ENCODE data around the gene NKX6-2. TPM values are rescaled to one million over a fixed set of nuclear protein-coding genes. Genes with fewer than 3 reads are reported as not detected.

The NKX6-2 gene
- total and polyA plus RNA-seq, 2 experiments from 2014 or later, result 0.24 to 9.3 TPM

DNA sequence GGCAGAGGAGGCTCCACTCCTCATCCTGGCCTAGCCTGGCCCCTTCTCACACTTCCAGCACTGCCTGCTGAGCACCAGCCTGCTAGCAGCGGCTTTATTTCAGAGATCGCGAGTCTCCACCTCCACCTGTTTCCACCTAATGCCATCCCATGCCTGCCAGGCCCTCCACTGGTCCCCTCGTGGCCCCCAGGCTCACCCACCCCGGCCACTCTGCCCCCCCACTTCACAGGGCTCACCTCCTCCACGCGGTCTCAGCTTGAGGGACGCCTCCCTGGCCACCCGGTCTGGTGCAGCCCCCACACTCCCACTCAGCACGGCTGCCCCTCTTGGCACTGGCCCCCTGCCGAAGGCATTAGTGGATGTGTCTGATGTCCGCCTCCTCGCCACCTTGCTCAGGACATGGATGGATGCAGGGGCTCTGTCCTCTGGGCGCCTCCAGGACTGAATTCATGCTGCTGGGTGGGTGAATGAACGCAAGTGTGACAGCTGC is 3.8 kb upstream of the NKX6-2 start (continued):
- TF ChIP-seq, protein P1, sequence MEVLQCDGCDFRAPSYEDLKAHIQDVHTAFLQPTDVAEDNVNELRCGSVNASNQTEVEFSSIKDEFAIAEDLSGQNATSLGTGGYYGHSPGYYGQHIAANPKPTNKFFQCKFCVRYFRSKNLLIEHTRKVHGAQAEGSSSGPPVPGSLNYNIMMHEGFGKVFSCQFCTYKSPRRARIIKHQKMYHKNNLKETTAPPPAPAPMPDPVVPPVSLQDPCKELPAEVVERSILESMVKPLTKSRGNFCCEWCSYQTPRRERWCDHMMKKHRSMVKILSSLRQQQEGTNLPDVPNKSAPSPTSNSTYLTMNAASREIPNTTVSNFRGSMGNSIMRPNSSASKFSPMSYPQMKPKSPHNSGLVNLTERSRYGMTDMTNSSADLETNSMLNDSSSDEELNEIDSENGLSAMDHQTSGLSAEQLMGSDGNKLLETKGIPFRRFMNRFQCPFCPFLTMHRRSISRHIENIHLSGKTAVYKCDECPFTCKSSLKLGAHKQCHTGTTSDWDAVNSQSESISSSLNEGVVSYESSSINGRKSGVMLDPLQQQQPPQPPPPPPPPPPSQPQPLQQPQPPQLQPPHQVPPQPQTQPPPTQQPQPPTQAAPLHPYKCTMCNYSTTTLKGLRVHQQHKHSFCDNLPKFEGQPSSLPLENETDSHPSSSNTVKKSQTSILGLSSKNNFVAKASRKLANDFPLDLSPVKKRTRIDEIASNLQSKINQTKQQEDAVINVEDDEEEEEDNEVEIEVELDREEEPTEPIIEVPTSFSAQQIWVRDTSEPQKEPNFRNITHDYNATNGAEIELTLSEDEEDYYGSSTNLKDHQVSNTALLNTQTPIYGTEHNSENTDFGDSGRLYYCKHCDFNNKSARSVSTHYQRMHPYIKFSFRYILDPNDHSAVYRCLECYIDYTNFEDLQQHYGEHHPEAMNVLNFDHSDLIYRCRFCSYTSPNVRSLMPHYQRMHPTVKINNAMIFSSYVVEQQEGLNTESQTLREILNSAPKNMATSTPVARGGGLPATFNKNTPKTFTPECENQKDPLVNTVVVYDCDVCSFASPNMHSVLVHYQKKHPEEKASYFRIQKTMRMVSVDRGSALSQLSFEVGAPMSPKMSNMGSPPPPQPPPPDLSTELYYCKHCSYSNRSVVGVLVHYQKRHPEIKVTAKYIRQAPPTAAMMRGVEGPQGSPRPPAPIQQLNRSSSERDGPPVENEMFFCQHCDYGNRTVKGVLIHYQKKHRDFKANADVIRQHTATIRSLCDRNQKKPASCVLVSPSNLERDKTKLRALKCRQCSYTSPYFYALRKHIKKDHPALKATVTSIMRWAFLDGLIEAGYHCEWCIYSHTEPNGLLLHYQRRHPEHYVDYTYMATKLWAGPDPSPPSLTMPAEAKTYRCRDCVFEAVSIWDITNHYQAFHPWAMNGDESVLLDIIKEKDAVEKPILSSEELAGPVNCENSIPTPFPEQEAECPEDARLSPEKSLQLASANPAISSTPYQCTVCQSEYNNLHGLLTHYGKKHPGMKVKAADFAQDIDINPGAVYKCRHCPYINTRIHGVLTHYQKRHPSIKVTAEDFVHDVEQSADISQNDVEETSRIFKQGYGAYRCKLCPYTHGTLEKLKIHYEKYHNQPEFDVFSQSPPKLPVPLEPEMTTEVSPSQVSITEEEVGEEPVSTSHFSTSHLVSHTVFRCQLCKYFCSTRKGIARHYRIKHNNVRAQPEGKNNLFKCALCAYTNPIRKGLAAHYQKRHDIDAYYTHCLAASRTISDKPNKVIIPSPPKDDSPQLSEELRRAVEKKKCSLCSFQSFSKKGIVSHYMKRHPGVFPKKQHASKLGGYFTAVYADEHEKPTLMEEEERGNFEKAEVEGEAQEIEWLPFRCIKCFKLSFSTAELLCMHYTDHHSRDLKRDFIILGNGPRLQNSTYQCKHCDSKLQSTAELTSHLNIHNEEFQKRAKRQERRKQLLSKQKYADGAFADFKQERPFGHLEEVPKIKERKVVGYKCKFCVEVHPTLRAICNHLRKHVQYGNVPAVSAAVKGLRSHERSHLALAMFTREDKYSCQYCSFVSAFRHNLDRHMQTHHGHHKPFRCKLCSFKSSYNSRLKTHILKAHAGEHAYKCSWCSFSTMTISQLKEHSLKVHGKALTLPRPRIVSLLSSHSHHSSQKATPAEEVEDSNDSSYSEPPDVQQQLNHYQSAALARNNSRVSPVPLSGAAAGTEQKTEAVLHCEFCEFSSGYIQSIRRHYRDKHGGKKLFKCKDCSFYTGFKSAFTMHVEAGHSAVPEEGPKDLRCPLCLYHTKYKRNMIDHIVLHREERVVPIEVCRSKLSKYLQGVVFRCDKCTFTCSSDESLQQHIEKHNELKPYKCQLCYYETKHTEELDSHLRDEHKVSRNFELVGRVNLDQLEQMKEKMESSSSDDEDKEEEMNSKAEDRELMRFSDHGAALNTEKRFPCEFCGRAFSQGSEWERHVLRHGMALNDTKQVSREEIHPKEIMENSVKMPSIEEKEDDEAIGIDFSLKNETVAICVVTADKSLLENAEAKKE (CRISPR knock-in tag; IDR thresholded peaks at IDR 0.05), result no peak
- no peak for TF ChIP-seq EZH2phosphoT487 (IDR thresholded peaks at IDR 0.05; ENCODE audit: unreplicated experiment)
- TF ChIP-seq EZH2 (IDR thresholded peaks at IDR 0.05; ENCODE audit: low read depth, unreplicated experiment), result no peak
- TF ChIP-seq ZNF331 (CRISPR knock-in tag; IDR thresholded peaks at IDR 0.05; ENCODE audit: low read depth), result no peak
- no peak for TF ChIP-seq POLR2AphosphoS5 (IDR thresholded peaks at IDR 0.05; ENCODE audit: low read depth)

DNA sequence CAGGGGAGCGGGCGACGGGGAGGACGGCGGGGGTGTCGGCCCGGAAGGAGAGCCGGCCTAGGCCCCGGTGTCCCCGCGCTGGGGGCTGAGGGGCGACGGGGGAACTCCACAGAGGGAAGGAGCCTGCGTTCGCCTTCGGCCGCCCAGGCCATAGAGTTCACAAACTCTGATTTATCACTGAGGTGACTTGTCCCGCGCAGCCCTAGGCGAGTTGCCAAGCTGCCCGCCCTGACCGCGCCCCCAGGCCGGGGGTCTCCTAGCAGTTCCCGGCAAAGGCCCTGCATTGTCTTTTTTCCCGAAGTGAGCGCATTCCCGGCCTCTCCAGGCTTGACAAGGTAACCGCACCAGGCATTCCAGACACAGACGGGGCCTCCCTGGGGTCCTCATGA is 2.9 kb upstream of the NKX6-2 start:
- Mint-ChIP-seq H3K9me3 (no peaks in the 10 kb centered on the region), H3K4me3 (peak overlapping the region; percentile 46), H3K4me1 (peaks cover 2% of the 10 kb centered on the region; the same call in 2 of the 3 replicates), H3K36me3 (ENCODE audit: low read depth) (no peaks in the 10 kb centered on the region), H3K27me3 (ENCODE audit: insufficient read depth, low read depth, poor library complexity) (peaks cover 58% of the 10 kb centered on the region), H3K27ac (no peak overlapping the region)
- no peaks in the 10 kb centered on the region for H3K36me3 ChIP-seq (ENCODE audit: insufficient read depth)
- peaks cover 4% of the 10 kb centered on the region for H3K4me1 ChIP-seq (ENCODE audit: insufficient read depth)
- 0 out of 2 replicates have a peak overlapping the region, but pooled peaks have one; percentile 59 for H2AFZ ChIP-seq
- peaks cover 64% of the 10 kb centered on the region for H3K27me3 ChIP-seq (ENCODE audit: insufficient read depth)
- H3K4me2 ChIP-seq, result peak overlapping the region; percentile 84
- no peaks in the 10 kb centered on the region for H3F3A ChIP-seq (replicated peaks; ENCODE audit: low read depth)
- ATAC-seq (peak; percentile 3), DNase-seq (ENCODE audit: low spot score) (peak; percentile 61)
- no peak overlapping the region for H3K27ac ChIP-seq (ENCODE audit: low read depth)
- no peaks in the 10 kb centered on the region for H3K9me2 ChIP-seq (ENCODE audit: insufficient read depth)
- TF ChIP-seq JUNB (IDR thresholded peaks at IDR 0.05; ENCODE audit: unreplicated experiment) (no peak), ZNF114 (CRISPR knock-in tag; IDR thresholded peaks at IDR 0.05) (no peak), STAT1 (IDR thresholded peaks at IDR 0.05; ENCODE audit: unreplicated experiment) (no peak), CREB1 (CRISPR knock-in tag; IDR thresholded peaks at IDR 0.05; ENCODE audit: low read depth) (no peak), EZH2phosphoT487 (IDR thresholded peaks at IDR 0.05; ENCODE audit: unreplicated experiment) (no peak), EZH2 (IDR thresholded peaks at IDR 0.05; ENCODE audit: low read depth, unreplicated experiment) (no peak), ZNF331 (CRISPR knock-in tag; IDR thresholded peaks at IDR 0.05; ENCODE audit: low read depth) (no peak), POLR2AphosphoS5 (IDR thresholded peaks at IDR 0.05; ENCODE audit: low read depth) (no peak)
- TF ChIP-seq, protein P2, sequence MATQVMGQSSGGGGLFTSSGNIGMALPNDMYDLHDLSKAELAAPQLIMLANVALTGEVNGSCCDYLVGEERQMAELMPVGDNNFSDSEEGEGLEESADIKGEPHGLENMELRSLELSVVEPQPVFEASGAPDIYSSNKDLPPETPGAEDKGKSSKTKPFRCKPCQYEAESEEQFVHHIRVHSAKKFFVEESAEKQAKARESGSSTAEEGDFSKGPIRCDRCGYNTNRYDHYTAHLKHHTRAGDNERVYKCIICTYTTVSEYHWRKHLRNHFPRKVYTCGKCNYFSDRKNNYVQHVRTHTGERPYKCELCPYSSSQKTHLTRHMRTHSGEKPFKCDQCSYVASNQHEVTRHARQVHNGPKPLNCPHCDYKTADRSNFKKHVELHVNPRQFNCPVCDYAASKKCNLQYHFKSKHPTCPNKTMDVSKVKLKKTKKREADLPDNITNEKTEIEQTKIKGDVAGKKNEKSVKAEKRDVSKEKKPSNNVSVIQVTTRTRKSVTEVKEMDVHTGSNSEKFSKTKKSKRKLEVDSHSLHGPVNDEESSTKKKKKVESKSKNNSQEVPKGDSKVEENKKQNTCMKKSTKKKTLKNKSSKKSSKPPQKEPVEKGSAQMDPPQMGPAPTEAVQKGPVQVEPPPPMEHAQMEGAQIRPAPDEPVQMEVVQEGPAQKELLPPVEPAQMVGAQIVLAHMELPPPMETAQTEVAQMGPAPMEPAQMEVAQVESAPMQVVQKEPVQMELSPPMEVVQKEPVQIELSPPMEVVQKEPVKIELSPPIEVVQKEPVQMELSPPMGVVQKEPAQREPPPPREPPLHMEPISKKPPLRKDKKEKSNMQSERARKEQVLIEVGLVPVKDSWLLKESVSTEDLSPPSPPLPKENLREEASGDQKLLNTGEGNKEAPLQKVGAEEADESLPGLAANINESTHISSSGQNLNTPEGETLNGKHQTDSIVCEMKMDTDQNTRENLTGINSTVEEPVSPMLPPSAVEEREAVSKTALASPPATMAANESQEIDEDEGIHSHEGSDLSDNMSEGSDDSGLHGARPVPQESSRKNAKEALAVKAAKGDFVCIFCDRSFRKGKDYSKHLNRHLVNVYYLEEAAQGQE (IDR thresholded peaks at IDR 0.05; ENCODE audit: unreplicated experiment), result no peak
- TF ChIP-seq, protein P3, sequence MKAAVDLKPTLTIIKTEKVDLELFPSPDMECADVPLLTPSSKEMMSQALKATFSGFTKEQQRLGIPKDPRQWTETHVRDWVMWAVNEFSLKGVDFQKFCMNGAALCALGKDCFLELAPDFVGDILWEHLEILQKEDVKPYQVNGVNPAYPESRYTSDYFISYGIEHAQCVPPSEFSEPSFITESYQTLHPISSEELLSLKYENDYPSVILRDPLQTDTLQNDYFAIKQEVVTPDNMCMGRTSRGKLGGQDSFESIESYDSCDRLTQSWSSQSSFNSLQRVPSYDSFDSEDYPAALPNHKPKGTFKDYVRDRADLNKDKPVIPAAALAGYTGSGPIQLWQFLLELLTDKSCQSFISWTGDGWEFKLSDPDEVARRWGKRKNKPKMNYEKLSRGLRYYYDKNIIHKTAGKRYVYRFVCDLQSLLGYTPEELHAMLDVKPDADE (IDR thresholded peaks at IDR 0.05), result no peak
- H3K79me2 ChIP-seq (replicated peaks; ENCODE audit: insufficient read depth), result no peaks in the 10 kb centered on the region
- 0 out of 2 replicates have a peak, but pooled peaks cover 3% of the 10 kb centered on the region for H4K20me1 ChIP-seq (replicated peaks; ENCODE audit: insufficient read depth)
- H3K4me3 ChIP-seq, result peak overlapping the region; percentile 58
